Activated CD4-positive, alpha-beta T cell treated with anti-CD3 and anti-CD28 coated beads for 4 hours (primary cell): ENCODE measurements around the gene KCNK15.

Source experiments
- DNase-seq, 2 donors: peaks; one replicate each; pipeline ENCODE4 v3.0.0-alpha.2; 2020

KCNK15 gene

GRCh38 chr20:44736170-44737021 is 9.3 kb upstream of the KCNK15 start:
- DNase-seq: no peak

GRCh38 chr20:44737116-44737515 is 8.5 kb upstream of the KCNK15 start:
- no peak for DNase-seq

- peak; percentile 18 to 24 for DNase-seq
Measured at GRCh38 chr20:44738813-44739477, 6.7 kb upstream of the KCNK15 start.

- DNase-seq: no peak
Measured at GRCh38 chr20:44739942-44740341, 5.7 kb upstream of the KCNK15 start.

- DNase-seq: no peak
Measured at GRCh38 chr20:44742304-44743079, 3.2 kb upstream of the KCNK15 start.

- DNase-seq: no peak
Measured at GRCh38 chr20:44743080-44743701, 2.5 kb upstream of the KCNK15 start.

- DNase-seq: no peak
Measured at GRCh38 chr20:44743916-44744655, 1.6 kb upstream of the KCNK15 start.

- no peak for DNase-seq
Measured at GRCh38 chr20:44745122-44745597, 505 bp upstream of the KCNK15 start.

- DNase-seq: no peak
Measured at GRCh38 chr20:44746367-44747165, 901 bp downstream of the KCNK15 start.

GRCh38 chr20:44747166-44748004 is 1.7 kb downstream of the KCNK15 start:
- peak; percentile 40 to 55 for DNase-seq

GRCh38 chr20:44748005-44748370 is 2.3 kb downstream of the KCNK15 start:
- no peak for DNase-seq

- no peak for DNase-seq
Measured at GRCh38 chr20:44750081-44750805, 4.6 kb downstream of the KCNK15 start.

GRCh38 chr20:44752099-44752931 is 6.7 kb downstream of the KCNK15 start:
- no peak for DNase-seq

GRCh38 chr20:44754554-44754953 is 8.9 kb downstream of the KCNK15 start:
- DNase-seq: no peak

- DNase-seq: no peak
Measured at GRCh38 chr20:44756011-44756688, 10.5 kb downstream of the KCNK15 start.

- no peak for DNase-seq
Measured at GRCh38 chr20:44756956-44757355, 11.3 kb downstream of the KCNK15 start.

GRCh38 chr20:44758247-44759101 is 12.8 kb downstream of the KCNK15 start:
- DNase-seq: no peak
